NCI-H82 (cell line): ENCODE data around the gene CDH4.
"Not testable (repeated sequence)": the region's sequence is repeated elsewhere in the genome, so short reads cannot be mapped to it uniquely, and the experiment has no call there.

Experiments used
- DNase-seq: peaks from one replicate; lab custom pipeline; 2025; lab: John Stamatoyannopoulos, UW

The CDH4 gene

GRCh38 chr20:61439251-61439650 lies 187.2 kb downstream of the CDH4 start:
- no peak for DNase-seq

GRCh38 chr20:61440548-61441055 lies 188.5 kb downstream of the CDH4 start:
- DNase-seq = no peak

GRCh38 chr20:61441537-61441936 lies 189.5 kb downstream of the CDH4 start:
- DNase-seq = no peak

- DNase-seq = no peak
These were observed 190.1 kb downstream of the CDH4 start for GRCh38 chr20:61442075-61442670.

GRCh38 chr20:61442718-61443117 lies 190.7 kb downstream of the CDH4 start:
- DNase-seq = no peak

GRCh38 chr20:61443443-61444126 lies 191.5 kb downstream of the CDH4 start:
- DNase-seq = no peak

- no peak for DNase-seq
These were observed 192.6 kb downstream of the CDH4 start for GRCh38 chr20:61444637-61445036.

GRCh38 chr20:61445138-61445537 lies 193.1 kb downstream of the CDH4 start:
- DNase-seq = no peak

GRCh38 chr20:61445741-61446140 lies 193.7 kb downstream of the CDH4 start:
- no peak for DNase-seq

- DNase-seq = no peak
These were observed 195.9 kb downstream of the CDH4 start for GRCh38 chr20:61447952-61448351.

GRCh38 chr20:61448386-61448785 lies 196.3 kb downstream of the CDH4 start:
- no peak for DNase-seq

- no peak for DNase-seq
These were observed 197.1 kb downstream of the CDH4 start for GRCh38 chr20:61449057-61449609.

GRCh38 chr20:61449916-61450315 lies 197.9 kb downstream of the CDH4 start:
- no peak for DNase-seq

GRCh38 chr20:61450549-61450948 lies 198.5 kb downstream of the CDH4 start:
- no peak for DNase-seq

- no peak for DNase-seq
These were observed 198.9 kb downstream of the CDH4 start for GRCh38 chr20:61451009-61451408.

- DNase-seq = no peak
These were observed 199.9 kb downstream of the CDH4 start for GRCh38 chr20:61451953-61452352.

GRCh38 chr20:61453219-61453618 lies 201.2 kb downstream of the CDH4 start:
- DNase-seq = no peak

GRCh38 chr20:61453623-61454022 lies 201.6 kb downstream of the CDH4 start:
- not testable (repeated sequence) for DNase-seq

- DNase-seq = no peak
These were observed 202.0 kb downstream of the CDH4 start for GRCh38 chr20:61454053-61454452.

GRCh38 chr20:61455508-61456215 lies 203.6 kb downstream of the CDH4 start:
- no peak for DNase-seq

- no peak for DNase-seq
These were observed 205.7 kb downstream of the CDH4 start for GRCh38 chr20:61457725-61458124.

GRCh38 chr20:61458146-61458746 lies 206.2 kb downstream of the CDH4 start:
- DNase-seq = no peak
